Measurements from ENCODE around the gene PRR23A.

The PRR23A gene

DNA sequence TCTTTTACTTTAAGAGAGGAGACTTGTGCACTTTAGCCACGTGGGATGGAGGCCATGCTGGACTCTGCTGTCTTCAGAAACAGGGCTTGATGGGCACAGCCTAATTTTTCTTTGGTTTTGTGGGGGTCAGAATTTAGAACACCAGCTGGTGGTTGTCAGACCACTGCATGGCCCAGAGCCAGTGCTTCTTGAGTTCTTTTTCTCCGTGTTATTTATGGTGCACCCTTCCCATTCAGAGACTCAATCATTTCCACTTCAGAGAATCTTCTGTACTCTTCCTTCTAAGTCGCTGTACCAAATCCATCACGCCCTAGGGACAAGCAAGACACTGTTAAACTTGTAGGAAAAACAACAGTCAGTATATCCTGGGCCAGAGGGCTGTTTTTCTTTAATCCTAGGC lies 20.1 kb downstream of the PRR23A start:
- TF ChIP-seq, protein P1, sequence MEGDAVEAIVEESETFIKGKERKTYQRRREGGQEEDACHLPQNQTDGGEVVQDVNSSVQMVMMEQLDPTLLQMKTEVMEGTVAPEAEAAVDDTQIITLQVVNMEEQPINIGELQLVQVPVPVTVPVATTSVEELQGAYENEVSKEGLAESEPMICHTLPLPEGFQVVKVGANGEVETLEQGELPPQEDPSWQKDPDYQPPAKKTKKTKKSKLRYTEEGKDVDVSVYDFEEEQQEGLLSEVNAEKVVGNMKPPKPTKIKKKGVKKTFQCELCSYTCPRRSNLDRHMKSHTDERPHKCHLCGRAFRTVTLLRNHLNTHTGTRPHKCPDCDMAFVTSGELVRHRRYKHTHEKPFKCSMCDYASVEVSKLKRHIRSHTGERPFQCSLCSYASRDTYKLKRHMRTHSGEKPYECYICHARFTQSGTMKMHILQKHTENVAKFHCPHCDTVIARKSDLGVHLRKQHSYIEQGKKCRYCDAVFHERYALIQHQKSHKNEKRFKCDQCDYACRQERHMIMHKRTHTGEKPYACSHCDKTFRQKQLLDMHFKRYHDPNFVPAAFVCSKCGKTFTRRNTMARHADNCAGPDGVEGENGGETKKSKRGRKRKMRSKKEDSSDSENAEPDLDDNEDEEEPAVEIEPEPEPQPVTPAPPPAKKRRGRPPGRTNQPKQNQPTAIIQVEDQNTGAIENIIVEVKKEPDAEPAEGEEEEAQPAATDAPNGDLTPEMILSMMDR (IDR thresholded peaks at IDR 0.05) = no peak

DNA sequence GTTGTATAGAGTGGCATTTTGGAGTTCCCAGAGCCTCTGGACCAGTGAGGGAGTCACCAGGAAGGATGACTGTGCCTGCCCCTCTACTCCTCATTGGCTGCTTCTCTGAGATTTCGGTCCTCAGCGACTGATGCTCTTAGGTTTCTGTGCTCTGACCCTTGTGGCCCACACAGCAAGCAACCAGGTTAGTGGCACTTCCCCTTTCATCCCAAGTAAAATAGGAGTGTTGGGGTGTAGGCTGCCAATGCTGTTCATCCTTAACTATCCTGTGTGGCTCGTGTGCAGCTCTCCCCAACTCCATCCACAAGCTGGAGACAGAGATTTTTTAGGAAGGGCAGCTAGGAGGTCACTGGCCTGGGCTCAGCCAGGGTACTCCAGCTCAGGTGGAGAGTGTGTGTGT lies 21.3 kb downstream of the PRR23A start:
- TF ChIP-seq, protein P1 (IDR thresholded peaks at IDR 0.05) = no peak

DNA sequence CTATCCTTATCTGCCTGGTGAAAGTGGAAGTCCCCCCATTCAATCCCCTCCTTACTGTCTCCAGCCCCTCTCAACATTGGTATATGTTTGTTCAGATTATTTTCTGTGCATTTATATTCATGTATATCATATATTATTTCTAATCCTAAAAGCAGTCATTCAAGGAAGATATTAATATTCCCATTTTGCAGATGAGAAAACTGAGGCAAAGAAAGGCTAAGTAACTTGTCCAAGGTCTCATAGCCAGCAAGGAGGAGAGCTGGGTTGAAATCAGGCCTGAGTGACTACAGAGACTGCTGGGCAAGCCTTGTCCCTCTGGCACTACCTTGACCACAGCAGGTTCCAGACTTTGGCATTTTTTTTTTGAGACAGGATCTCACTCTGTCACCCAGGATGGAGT lies 30.0 kb downstream of the PRR23A start:
- TF ChIP-seq, protein P1 (IDR thresholded peaks at IDR 0.05) = no peak

DNA sequence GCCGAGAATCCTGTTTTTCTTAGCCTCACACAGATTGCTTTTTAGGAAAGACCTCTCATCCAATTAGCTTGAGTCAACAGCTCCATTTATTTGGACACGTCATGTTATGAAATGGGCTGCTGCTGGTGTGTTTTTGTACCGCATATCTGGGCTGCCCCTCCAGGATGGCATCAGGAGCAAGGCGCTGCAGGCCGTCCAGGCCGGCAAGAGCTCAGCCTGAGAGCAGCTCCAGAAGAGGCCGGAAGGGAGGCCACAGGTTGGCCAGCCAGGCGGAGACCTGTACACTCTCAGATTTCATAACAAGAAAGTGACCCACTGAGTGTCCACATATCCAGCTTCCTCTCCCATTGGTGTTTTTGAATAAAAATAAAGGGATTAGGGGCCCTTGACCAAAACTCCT lies 30.7 kb downstream of the PRR23A start:
- TF ChIP-seq, protein P1 (IDR thresholded peaks at IDR 0.05) = no peak

DNA sequence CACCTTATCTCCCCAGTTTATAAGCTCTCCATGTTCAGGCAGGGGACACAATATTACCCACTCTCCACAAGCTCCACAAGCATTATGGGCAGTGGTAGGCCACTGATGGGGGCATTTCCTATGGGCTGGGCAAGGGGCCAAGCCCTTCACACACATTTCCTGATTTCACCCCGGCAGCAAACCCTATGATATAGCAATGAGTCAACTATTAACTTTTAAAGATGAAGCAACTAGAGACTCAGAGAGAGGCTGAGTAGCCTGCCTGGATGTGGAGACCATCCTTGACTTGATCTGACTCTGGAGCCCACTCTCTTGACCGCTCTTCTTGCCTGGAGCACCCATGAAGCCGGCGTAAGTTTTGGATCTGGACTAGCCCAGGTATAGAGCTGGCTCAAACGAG lies 31.6 kb downstream of the PRR23A start:
- TF ChIP-seq, protein P1 (IDR thresholded peaks at IDR 0.05) = no peak

DNA sequence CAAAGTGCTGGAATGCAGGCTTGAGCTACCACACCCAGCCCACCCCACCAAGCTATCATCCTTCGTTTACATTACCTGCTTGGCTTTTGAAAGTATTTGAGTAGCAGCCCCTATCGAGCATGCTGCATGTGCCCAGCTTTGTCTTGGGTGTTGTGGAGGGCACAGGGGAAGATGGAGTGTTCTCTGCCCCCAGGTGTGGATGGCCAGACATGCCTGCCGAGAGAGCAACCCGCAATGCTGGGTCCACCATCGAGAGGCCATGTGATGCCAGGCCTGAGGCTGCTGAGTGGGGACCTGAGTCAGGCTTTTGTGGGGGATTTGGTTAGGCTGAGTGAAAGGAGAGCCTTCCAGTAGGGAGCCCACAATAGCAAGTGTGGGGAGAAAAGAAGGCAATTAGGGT lies 33.1 kb downstream of the PRR23A start:
- TF ChIP-seq, protein P1 (IDR thresholded peaks at IDR 0.05) = no peak

DNA sequence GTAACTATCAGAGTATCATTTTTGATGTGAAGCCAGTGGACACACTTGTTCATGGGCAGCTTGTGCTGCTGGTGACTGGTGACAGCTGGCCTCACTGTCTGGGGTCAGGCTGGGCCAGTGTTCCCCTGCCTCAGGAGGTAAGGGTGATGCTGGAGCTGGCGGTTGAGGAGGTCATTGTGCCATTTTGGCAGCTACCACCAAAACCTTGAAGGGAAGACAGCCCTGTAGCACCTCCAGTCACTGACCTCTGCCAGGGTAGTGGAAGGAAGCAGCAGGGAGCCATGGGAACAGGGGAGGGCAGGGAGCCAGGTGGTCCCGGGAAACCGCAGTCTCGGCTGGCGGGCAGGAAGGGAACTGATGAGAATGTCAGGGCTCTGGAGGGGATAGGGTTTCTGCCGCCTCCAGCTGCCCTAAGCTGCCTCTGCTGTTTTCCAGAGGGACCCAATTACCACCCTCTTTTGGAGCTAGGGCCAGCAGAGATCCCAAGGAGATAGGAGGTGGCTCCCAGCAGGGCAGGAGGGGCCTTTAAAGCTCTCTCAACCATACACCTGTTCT lies 34.2 kb downstream of the PRR23A start:
- TF ChIP-seq, protein P1 (IDR thresholded peaks at IDR 0.05) = no peak

DNA sequence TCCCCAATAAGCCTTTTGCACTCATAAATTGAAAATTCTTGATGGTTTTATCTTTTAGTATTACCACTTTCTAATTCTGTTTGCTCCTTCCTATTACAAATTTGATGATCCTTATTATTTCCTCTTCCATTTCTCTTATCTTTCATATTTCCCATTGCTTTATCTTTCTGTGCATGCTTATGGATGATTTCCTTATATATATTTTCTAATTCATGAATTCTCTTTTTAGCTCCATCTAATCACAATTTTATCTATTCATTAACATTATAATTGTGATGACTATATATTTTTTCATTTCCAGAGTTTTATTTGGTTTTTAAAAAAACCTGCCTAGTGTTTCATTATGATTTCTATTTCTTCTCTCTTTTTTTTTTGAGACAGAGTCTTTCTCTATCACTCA lies 41.1 kb downstream of the PRR23A start:
- TF ChIP-seq, protein P1 (IDR thresholded peaks at IDR 0.05) = no peak

All from LNCAP (cell line).